ENCODE results near the gene SPEF2.
A peak's percentile ranks its signal among the peaks of the same experiment; 100 is the strongest.

The SPEF2 gene

DNA sequence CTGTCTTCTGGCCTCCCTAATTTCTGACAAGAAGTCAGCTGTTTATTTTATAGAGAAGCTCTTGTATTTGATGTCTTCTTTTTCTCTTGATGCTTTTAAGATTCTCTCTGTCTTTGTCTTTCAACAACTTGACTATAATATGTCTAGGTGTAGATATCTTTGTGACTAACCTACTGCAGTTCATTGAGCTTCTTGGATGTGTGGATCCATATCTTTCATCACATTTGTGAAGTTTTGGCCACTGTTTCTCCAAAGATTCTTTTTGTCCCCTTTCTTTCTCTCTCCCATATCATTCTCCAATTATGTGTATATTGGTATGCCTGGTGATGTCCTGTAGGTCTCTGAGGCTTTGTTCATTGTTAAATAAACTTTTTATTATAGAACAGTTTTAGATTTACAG, 16.7 kb downstream of the SPEF2 start:
- no peaks in the 10 kb centered on the region for H3K4me1 ChIP-seq (ENCODE audit: control insufficient read depth, insufficient read depth, low read length)
- H3K4me3 ChIP-seq (ENCODE audit: low read depth, low read length): no peak overlapping the region
- H3K36me3 ChIP-seq (ENCODE audit: control insufficient read depth in 2 of 2, insufficient read depth in 1 of 2, low read length in 2 of 2): peaks cover 7 to 12% of the 10 kb centered on the region in 2 experiments; a peak in 2 of 3 replicates
- H3K27ac ChIP-seq (ENCODE audit: extremely low read depth, low read depth, low read length): no peak overlapping the region
- no peaks in the 10 kb centered on the region for H3K9me3 ChIP-seq (ENCODE audit: control insufficient read depth, insufficient read depth, low read depth, low read length)
- ChIA-PET POLR2A (no interaction called here), CTCF (interaction anchor here (0.7 to 2.1 kb wide), 3 partner anchors 9 to 424 kb away, joined by 3 to 6 read pairs (median 5); no protein-coding TSS in a partner anchor)
- TF ChIP-seq REPIN1 (tag by site-specific recombination; IDR thresholded peaks at IDR 0.05; ENCODE audit: low read depth) (no peak), ZNF624 (tag by site-specific recombination; IDR thresholded peaks at IDR 0.05) (no peak), ZEB2 (tag by site-specific recombination; IDR thresholded peaks at IDR 0.05) (no peak), GLI2 (tag by site-specific recombination; IDR thresholded peaks at IDR 0.05; ENCODE audit: borderline replicate concordance, low read depth) (no peak), OVOL3 (tag by site-specific recombination; IDR thresholded peaks at IDR 0.05) (no peak), ZNF391 (tag by site-specific recombination; IDR thresholded peaks at IDR 0.05; ENCODE audit: borderline replicate concordance, low read depth) (no peak), ZNF10 (tag by site-specific recombination; IDR thresholded peaks at IDR 0.05) (no peak), ZNF623 (tag by site-specific recombination; IDR thresholded peaks at IDR 0.05) (no peak), ZNF558 (tag by site-specific recombination; IDR thresholded peaks at IDR 0.05) (peak; percentile 100)

DNA sequence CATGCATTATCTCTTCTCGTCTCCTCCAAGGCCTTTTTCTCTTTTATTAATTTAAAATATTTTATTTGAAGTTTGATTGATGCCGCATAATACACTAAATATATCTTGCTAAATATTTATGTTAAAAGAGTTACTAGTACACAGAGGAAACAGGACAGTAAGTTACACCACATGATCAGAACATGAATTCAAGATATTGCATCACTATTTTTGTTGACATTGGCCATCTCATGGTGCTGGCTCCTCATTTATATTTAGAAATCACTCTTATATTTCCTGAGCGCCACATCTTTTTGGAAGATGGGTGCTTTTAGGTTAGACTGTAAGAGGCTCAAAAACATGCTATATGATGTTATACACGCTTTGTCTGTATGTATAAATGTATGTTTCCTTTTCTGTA, 23.0 kb downstream of the SPEF2 start:
- TF ChIP-seq MEIS1 (CRISPR knock-in tag; IDR thresholded peaks at IDR 0.05; ENCODE audit: borderline replicate concordance) (no peak), ELK4 (IDR thresholded peaks at IDR 0.05; ENCODE audit: borderline replicate concordance, low read depth, low read length) (no peak), ZNF555 (tag by site-specific recombination; conservative IDR thresholded peaks at IDR 0.05) (no peak), ZNF521 (tag by site-specific recombination; IDR thresholded peaks at IDR 0.05) (no peak), ZEB2 (tag by site-specific recombination; IDR thresholded peaks at IDR 0.05) (no peak), CTCF (tag by site-specific recombination; IDR thresholded peaks at IDR 0.05) (no peak), KLF8 (tag by site-specific recombination; IDR thresholded peaks at IDR 0.05) (no peak), ZNF768 (tag by site-specific recombination; IDR thresholded peaks at IDR 0.05) (no peak), ZNF274 (IDR thresholded peaks at IDR 0.05; ENCODE audit: low read length) (no peak), ZNF274 (tag by site-specific recombination; IDR thresholded peaks at IDR 0.05; ENCODE audit: borderline replicate concordance) (no peak), REPIN1 (tag by site-specific recombination; IDR thresholded peaks at IDR 0.05; ENCODE audit: low read depth) (no peak), ZBTB44 (tag by site-specific recombination; IDR thresholded peaks at IDR 0.05) (no peak), ZNF629 (tag by site-specific recombination; IDR thresholded peaks at IDR 0.05) (no peak)
- TF ChIP-seq, protein P1, sequence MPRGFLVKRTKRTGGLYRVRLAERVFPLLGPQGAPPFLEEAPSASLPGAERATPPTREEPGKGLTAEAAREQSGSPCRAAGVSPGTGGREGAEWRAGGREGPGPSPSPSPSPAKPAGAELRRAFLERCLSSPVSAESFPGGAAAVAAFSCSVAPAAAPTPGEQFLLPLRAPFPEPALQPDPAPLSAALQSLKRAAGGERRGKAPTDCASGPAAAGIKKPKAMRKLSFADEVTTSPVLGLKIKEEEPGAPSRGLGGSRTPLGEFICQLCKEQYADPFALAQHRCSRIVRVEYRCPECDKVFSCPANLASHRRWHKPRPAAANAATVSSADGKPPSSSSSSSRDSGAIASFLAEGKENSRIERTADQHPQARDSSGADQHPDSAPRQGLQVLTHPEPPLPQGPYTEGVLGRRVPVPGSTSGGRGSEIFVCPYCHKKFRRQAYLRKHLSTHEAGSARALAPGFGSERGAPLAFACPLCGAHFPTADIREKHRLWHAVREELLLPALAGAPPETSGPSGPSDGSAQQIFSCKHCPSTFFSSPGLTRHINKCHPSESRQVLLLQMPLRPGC (tag by site-specific recombination; IDR thresholded peaks at IDR 0.05): no peak
- H3K36me3 ChIP-seq (ENCODE audit: control insufficient read depth in 2 of 2, insufficient read depth in 1 of 2, low read length in 2 of 2): peaks cover 0 to 5% of the 10 kb centered on the region in 2 experiments; a peak in 1 of 3 replicates
- H3K4me1 ChIP-seq (ENCODE audit: control insufficient read depth, insufficient read depth, low read length): no peaks in the 10 kb centered on the region
- ChIA-PET POLR2A (no interaction called here), CTCF (no interaction called here)
- H3K9me3 ChIP-seq (ENCODE audit: control insufficient read depth, insufficient read depth, low read depth, low read length): no peaks in the 10 kb centered on the region
- H3K4me3 ChIP-seq (ENCODE audit: low read depth, low read length): no peak overlapping the region
- no peak overlapping the region for H3K27ac ChIP-seq (ENCODE audit: extremely low read depth, low read depth, low read length)

Data from HEK293 (cell line).